ENCODE results near the gene APBA2.
A peak's percentile ranks its signal among the peaks of the same experiment; 100 is the strongest.

Gene APBA2

DNA sequence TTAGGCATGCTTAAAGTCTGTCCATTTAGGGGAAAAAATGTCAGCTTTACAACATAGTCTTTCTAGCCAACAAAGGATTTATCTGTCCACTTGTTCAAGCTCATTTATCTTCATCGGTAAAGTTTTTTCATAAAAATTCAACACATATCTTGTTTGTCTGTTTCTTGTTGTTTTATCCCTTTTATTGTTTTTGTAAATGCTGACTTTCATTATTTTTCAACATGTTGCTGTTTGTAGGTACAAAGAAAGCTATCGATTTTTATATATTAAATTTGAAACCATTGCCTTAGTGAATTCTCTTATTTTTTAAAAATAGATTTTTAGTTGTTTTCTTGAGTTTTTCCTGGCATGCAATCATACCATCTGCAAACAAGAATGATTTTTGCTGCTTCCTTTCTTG is 198.1 kb downstream of the APBA2 start:
- H3K23ac ChIP-seq (ENCODE audit: low read depth, low read length, poor library complexity) = no peak overlapping the region
- H3K36me3 ChIP-seq (replicated peaks in 1 of 2; ENCODE audit: control insufficient read depth in 2 of 2, insufficient read depth in 2 of 2, low read length in 2 of 2) = peaks cover 2 to 13% of the 10 kb centered on the region in 2 donors
- H3K27me3 ChIP-seq (ENCODE audit: control insufficient read depth in 3 of 3, insufficient read depth in 3 of 3, low read depth in 1 of 3, low read length in 3 of 3) = no peaks in the 10 kb centered on the region
- H3K4ac ChIP-seq (ENCODE audit: low read length) = no peak overlapping the region
- no peak overlapping the region for H4K91ac ChIP-seq (ENCODE audit: low read depth, low read length, poor library complexity)
- H2BK15ac ChIP-seq (ENCODE audit: low read length) = no peak overlapping the region
- DNase-seq (ENCODE audit: low spot score) = no peak
- no peaks in the 10 kb centered on the region for H3K79me1 ChIP-seq (ENCODE audit: low read depth, low read length)
- H2BK12ac ChIP-seq (ENCODE audit: low read length) = no peak overlapping the region
- no peak overlapping the region for H2BK120ac ChIP-seq (ENCODE audit: low read depth, low read length)
- whole genome bisulfite sequencing, 2 donors (ENCODE audit: extremely low coverage in 2 of 2, insufficient read length in 2 of 2, insufficient replicate concordance in 1 of 2) = no CpG with 5 or more reads among the region's 2 CpGs
- no peak overlapping the region for H4K8ac ChIP-seq (ENCODE audit: low read depth, low read length)
- H3K4me2 ChIP-seq (ENCODE audit: insufficient read depth, low read length, poor library complexity, severe bottlenecking) = no peak overlapping the region
- H3K18ac ChIP-seq (ENCODE audit: low read length) = no peak overlapping the region
- H2AK5ac ChIP-seq (ENCODE audit: low read depth, low read length) = no peak overlapping the region
- H3K27ac ChIP-seq (replicated peaks; ENCODE audit: low read length) = no peak overlapping the region
- peaks cover 2 to 9% of the 10 kb centered on the region in 2 donors for H3K9me3 ChIP-seq (replicated peaks in 1 of 2; ENCODE audit: control insufficient read depth in 2 of 2, insufficient read depth in 1 of 2, low read depth in 1 of 2, low read length in 2 of 2)
- no peak overlapping the region for H3K14ac ChIP-seq (ENCODE audit: low read length)
- no peak overlapping the region for H2AFZ ChIP-seq (ENCODE audit: low read length)
- H3K4me3 ChIP-seq (ENCODE audit: low read length in 2 of 2) = no peak overlapping the region
- no peak overlapping the region for H3K9ac ChIP-seq (ENCODE audit: low read depth, low read length, poor library complexity)
- peaks cover 2 to 7% of the 10 kb centered on the region in 2 donors for H3K4me1 ChIP-seq (ENCODE audit: control insufficient read depth in 2 of 2, insufficient read depth in 1 of 2, low read depth in 1 of 2, low read length in 2 of 2)
- no peak overlapping the region for H2BK5ac ChIP-seq (ENCODE audit: low read length)

DNA sequence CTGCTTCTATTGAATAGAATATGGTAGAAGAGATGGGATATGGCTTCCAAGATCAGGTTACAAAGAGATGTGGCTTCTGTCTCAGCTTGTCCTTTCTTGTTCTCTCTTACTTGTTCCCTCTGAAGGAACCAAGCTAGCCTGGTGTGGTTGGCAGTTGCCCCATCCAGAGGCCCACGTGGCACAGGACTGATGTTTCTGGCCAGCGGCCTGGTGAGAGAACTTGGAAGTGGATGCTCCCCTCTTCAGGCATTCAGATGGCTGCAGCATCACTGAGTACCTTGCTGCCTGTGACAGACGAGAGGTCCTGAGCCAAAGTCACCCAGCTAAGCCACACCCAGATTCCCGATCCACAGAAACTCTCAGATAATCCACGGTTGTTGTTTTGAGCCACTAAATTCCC is 200.2 kb downstream of the APBA2 start:
- Histone ChIP-seq H3K14ac (ENCODE audit: low read length) (no peak overlapping the region), H2AK5ac (ENCODE audit: low read depth, low read length) (no peak overlapping the region), H2BK5ac (ENCODE audit: low read length) (peak overlapping the region; percentile 70), H3K79me1 (ENCODE audit: low read depth, low read length) (no peaks in the 10 kb centered on the region), H3K36me3 (replicated peaks in 1 of 2; ENCODE audit: control insufficient read depth in 2 of 2, insufficient read depth in 2 of 2, low read length in 2 of 2) (peaks cover 0 to under 1% of the 10 kb centered on the region in 2 donors), H3K23ac (ENCODE audit: low read depth, low read length, poor library complexity) (no peak overlapping the region), H4K91ac (ENCODE audit: low read depth, low read length, poor library complexity) (no peak overlapping the region), H3K4me3 (ENCODE audit: low read length in 2 of 2) (no peak overlapping the region), H2BK12ac (ENCODE audit: low read length) (no peak overlapping the region), H4K8ac (ENCODE audit: low read depth, low read length) (no peak overlapping the region), H3K27ac (replicated peaks; ENCODE audit: low read length) (no peak overlapping the region), H3K4me1 (ENCODE audit: control insufficient read depth in 2 of 2, insufficient read depth in 1 of 2, low read depth in 1 of 2, low read length in 2 of 2) (peaks cover 2 to 5% of the 10 kb centered on the region in 2 donors), H3K27me3 (ENCODE audit: control insufficient read depth in 3 of 3, insufficient read depth in 3 of 3, low read depth in 1 of 3, low read length in 3 of 3) (no peaks in the 10 kb centered on the region), H2BK120ac (ENCODE audit: low read depth, low read length) (no peak overlapping the region), H3K9me3 (replicated peaks in 1 of 2; ENCODE audit: control insufficient read depth in 2 of 2, insufficient read depth in 1 of 2, low read depth in 1 of 2, low read length in 2 of 2) (peaks cover 0 to 9% of the 10 kb centered on the region in 2 donors), H3K18ac (ENCODE audit: low read length) (peak overlapping the region; percentile 35), H3K9ac (ENCODE audit: low read depth, low read length, poor library complexity) (no peak overlapping the region), H3K4me2 (ENCODE audit: insufficient read depth, low read length, poor library complexity, severe bottlenecking) (no peak overlapping the region), H2BK15ac (ENCODE audit: low read length) (no peak overlapping the region), H2AFZ (ENCODE audit: low read length) (no peak overlapping the region), H3K4ac (ENCODE audit: low read length) (no peak overlapping the region)
- no peak for DNase-seq (ENCODE audit: low spot score)
- no CpG with 5 or more reads among the region's 5 CpGs for WGBS, 2 donors (ENCODE audit: extremely low coverage in 2 of 2, insufficient read length in 2 of 2, insufficient replicate concordance in 1 of 2)

- no peak overlapping the region for H3K23ac ChIP-seq (ENCODE audit: low read depth, low read length, poor library complexity)
- no peak overlapping the region for H3K4me2 ChIP-seq (ENCODE audit: insufficient read depth, low read length, poor library complexity, severe bottlenecking)
- H3K36me3 ChIP-seq (replicated peaks in 1 of 2; ENCODE audit: control insufficient read depth in 2 of 2, insufficient read depth in 2 of 2, low read length in 2 of 2) = no peaks in the 10 kb centered on the region
- no peak for DNase-seq (ENCODE audit: low spot score)
- no peak overlapping the region for H2BK5ac ChIP-seq (ENCODE audit: low read length)
- no peaks in the 10 kb centered on the region for H3K79me1 ChIP-seq (ENCODE audit: low read depth, low read length)
- no peak overlapping the region for H2AFZ ChIP-seq (ENCODE audit: low read length)
- no peaks in the 10 kb centered on the region for H3K27me3 ChIP-seq (ENCODE audit: control insufficient read depth in 3 of 3, insufficient read depth in 3 of 3, low read depth in 1 of 3, low read length in 3 of 3)
- H3K4me3 ChIP-seq (ENCODE audit: low read length in 2 of 2) = no peak overlapping the region
- no peak overlapping the region for H2BK12ac ChIP-seq (ENCODE audit: low read length)
- H4K8ac ChIP-seq (ENCODE audit: low read depth, low read length) = no peak overlapping the region
- no peak overlapping the region for H3K27ac ChIP-seq (replicated peaks; ENCODE audit: low read length)
- H3K18ac ChIP-seq (ENCODE audit: low read length) = no peak overlapping the region
- H3K14ac ChIP-seq (ENCODE audit: low read length) = no peak overlapping the region
- no peak overlapping the region for H3K9ac ChIP-seq (ENCODE audit: low read depth, low read length, poor library complexity)
- no peak overlapping the region for H2AK5ac ChIP-seq (ENCODE audit: low read depth, low read length)
- H2BK15ac ChIP-seq (ENCODE audit: low read length) = no peak overlapping the region
- H3K4ac ChIP-seq (ENCODE audit: low read length) = no peak overlapping the region
- peaks cover 0 to 9% of the 10 kb centered on the region in 2 donors for H3K9me3 ChIP-seq (replicated peaks in 1 of 2; ENCODE audit: control insufficient read depth in 2 of 2, insufficient read depth in 1 of 2, low read depth in 1 of 2, low read length in 2 of 2)
- peaks cover 2% of the 10 kb centered on the region in 2 donors for H3K4me1 ChIP-seq (ENCODE audit: control insufficient read depth in 2 of 2, insufficient read depth in 1 of 2, low read depth in 1 of 2, low read length in 2 of 2)
- no CpG with 5 or more reads among the region's 2 CpGs for WGBS, 2 donors (ENCODE audit: extremely low coverage in 2 of 2, insufficient read length in 2 of 2, insufficient replicate concordance in 1 of 2)
- H2BK120ac ChIP-seq (ENCODE audit: low read depth, low read length) = no peak overlapping the region
- H4K91ac ChIP-seq (ENCODE audit: low read depth, low read length, poor library complexity) = no peak overlapping the region
Measured at GRCh38 chr15:29086891-29087290, 201.1 kb downstream of the APBA2 start.

- peaks cover 0 to 9% of the 10 kb centered on the region in 2 donors for H3K9me3 ChIP-seq (replicated peaks in 1 of 2; ENCODE audit: control insufficient read depth in 2 of 2, insufficient read depth in 1 of 2, low read depth in 1 of 2, low read length in 2 of 2)
- no peak overlapping the region for H2BK12ac ChIP-seq (ENCODE audit: low read length)
- H2BK5ac ChIP-seq (ENCODE audit: low read length) = no peak overlapping the region
- H3K23ac ChIP-seq (ENCODE audit: low read depth, low read length, poor library complexity) = peak overlapping the region; percentile 75
- no peak overlapping the region for H3K14ac ChIP-seq (ENCODE audit: low read length)
- H2BK15ac ChIP-seq (ENCODE audit: low read length) = no peak overlapping the region
- H2AK5ac ChIP-seq (ENCODE audit: low read depth, low read length) = no peak overlapping the region
- no peak overlapping the region for H3K9ac ChIP-seq (ENCODE audit: low read depth, low read length, poor library complexity)
- H3K36me3 ChIP-seq (replicated peaks in 1 of 2; ENCODE audit: control insufficient read depth in 2 of 2, insufficient read depth in 2 of 2, low read length in 2 of 2) = no peaks in the 10 kb centered on the region
- H3K27me3 ChIP-seq (ENCODE audit: control insufficient read depth in 3 of 3, insufficient read depth in 3 of 3, low read depth in 1 of 3, low read length in 3 of 3) = no peaks in the 10 kb centered on the region
- H3K27ac ChIP-seq (replicated peaks; ENCODE audit: low read length) = no peak overlapping the region
- H4K91ac ChIP-seq (ENCODE audit: low read depth, low read length, poor library complexity) = no peak overlapping the region
- DNase-seq (ENCODE audit: low spot score) = no peak
- H4K8ac ChIP-seq (ENCODE audit: low read depth, low read length) = no peak overlapping the region
- H3K79me1 ChIP-seq (ENCODE audit: low read depth, low read length) = no peaks in the 10 kb centered on the region
- H3K18ac ChIP-seq (ENCODE audit: low read length) = peak overlapping the region; percentile 18
- peak overlapping the region; percentile 55 for H2BK120ac ChIP-seq (ENCODE audit: low read depth, low read length)
- WGBS, 2 donors (ENCODE audit: extremely low coverage in 2 of 2, insufficient read length in 2 of 2, insufficient replicate concordance in 1 of 2) = no CpG with 5 or more reads among the region's 16 CpGs
- H3K4me1 ChIP-seq (ENCODE audit: control insufficient read depth in 2 of 2, insufficient read depth in 1 of 2, low read depth in 1 of 2, low read length in 2 of 2) = peaks cover 2% of the 10 kb centered on the region in 2 donors
- no peak overlapping the region for H3K4me2 ChIP-seq (ENCODE audit: insufficient read depth, low read length, poor library complexity, severe bottlenecking)
- H2AFZ ChIP-seq (ENCODE audit: low read length) = no peak overlapping the region
- no peak overlapping the region for H3K4ac ChIP-seq (ENCODE audit: low read length)
- no peak overlapping the region for H3K4me3 ChIP-seq (ENCODE audit: low read length in 2 of 2)
Measured at GRCh38 chr15:29087521-29088285, 201.9 kb downstream of the APBA2 start.
